Smooth muscle cell (in vitro differentiated cells): ENCODE results near the gene SLC4A7. TPM values are rescaled to one million over a fixed set of nuclear protein-coding genes. Genes with fewer than 3 reads are reported as not detected.

Experiments used
- DNase-seq: peaks from one replicate; lab custom pipeline; 2025; ENCODE audit not compliant: unreplicated experiment; lab: John Stamatoyannopoulos, UW
- H2AFZ ChIP-seq: fragments of 200-600 bp; sonication (generic); 2 replicates; pipeline ENCODE4 v1.6.0; 2016; ENCODE audit warnings: antibody characterized with exemption, low read depth, mild to moderate bottlenecking
- H3F3A ChIP-seq: fragments of 200-600 bp; sonication (generic); 2 replicates; pipeline ENCODE4 v1.6.0; 2017; ENCODE audit warnings: antibody characterized with exemption, low read depth
- H3K27ac ChIP-seq: fragments of 200-600 bp; sonication (generic); 2 replicates; pipeline ENCODE4 v1.5.1; 2016; ENCODE audit warnings: low read depth, mild to moderate bottlenecking
- H3K27me3 ChIP-seq: fragments of 200-600 bp; sonication (generic); 2 replicates; pipeline ENCODE4 v1.6.1; 2016; ENCODE audit warnings: low read depth, mild to moderate bottlenecking
- H3K36me3 ChIP-seq: fragments of 200-600 bp; sonication (generic); 2 replicates; pipeline ENCODE4 v1.5.1; 2016; ENCODE audit warnings: low read depth
- H3K4me1 ChIP-seq: fragments of 200-600 bp; sonication (generic); 2 replicates; pipeline ENCODE4 v1.5.1; 2016; ENCODE audit warnings: low read depth
- H3K4me2 ChIP-seq: fragments of 200-600 bp; sonication (generic); 2 replicates; pipeline ENCODE4 v1.6.0; 2016; ENCODE audit warnings: mild to moderate bottlenecking
- H3K4me3 ChIP-seq: fragments of 200-600 bp; sonication (generic); 2 replicates; pipeline ENCODE4 v1.5.1; 2016; ENCODE audit warnings: mild to moderate bottlenecking
- H3K79me2 ChIP-seq: fragments of 200-600 bp; sonication (generic); 2 replicates; pipeline ENCODE4 v1.6.0; 2016; ENCODE audit warnings: low read depth, mild to moderate bottlenecking
- H3K9ac ChIP-seq: fragments of 200-600 bp; sonication (generic); 2 replicates; pipeline ENCODE4 v1.6.0; 2016; ENCODE audit warnings: low read depth
- H3K9me3 ChIP-seq: fragments of 200-600 bp; sonication (generic); replicated peaks from 2 replicates; pipeline ENCODE4 v1.5.1; 2016; ENCODE audit warnings: low read depth
- H4K20me1 ChIP-seq: fragments of 200-600 bp; sonication (generic); 2 replicates; pipeline ENCODE4 v1.6.0; 2016; ENCODE audit warnings: low read depth
- CTCF ChIP-seq: fragments of 200-600 bp; sonication (generic); IDR thresholded peaks from 2 replicates; pipeline ENCODE4 v1.5.1; 2017; ENCODE audit warnings: borderline replicate concordance, mild to moderate bottlenecking, antibody characterized with exemption; ENCODE audit not compliant: insufficient read depth, poor library complexity, severe bottlenecking
- WGBS: methylation state at CpG from one replicate; pipeline ENCODE4 v1.1.7; 2016; ENCODE audit warnings: low lambda C conversion rate; 5-methylcytosine and 5-hydroxymethylcytosine counted together
- polyA plus RNA-seq: library from polyadenylated mRNA; unstranded; fragments of >200 nt; fragmentation: Nextera tagmentation; extraction: Ambion mirVana; gene quantifications from 2 replicates; pipeline ENCODE4 v1.2.1, GENCODE V29; 2016
- total RNA-seq: library from RNA; depleted of rRNA; stranded (reverse); fragments of >200 nt; gene quantifications from 2 replicates; pipeline ENCODE4 v1.2.3, GENCODE V29; 2014

Gene SLC4A7
- total and polyA plus RNA-seq, 2 experiments from 2014 or later: 13.1 to 62.8 TPM

DNA sequence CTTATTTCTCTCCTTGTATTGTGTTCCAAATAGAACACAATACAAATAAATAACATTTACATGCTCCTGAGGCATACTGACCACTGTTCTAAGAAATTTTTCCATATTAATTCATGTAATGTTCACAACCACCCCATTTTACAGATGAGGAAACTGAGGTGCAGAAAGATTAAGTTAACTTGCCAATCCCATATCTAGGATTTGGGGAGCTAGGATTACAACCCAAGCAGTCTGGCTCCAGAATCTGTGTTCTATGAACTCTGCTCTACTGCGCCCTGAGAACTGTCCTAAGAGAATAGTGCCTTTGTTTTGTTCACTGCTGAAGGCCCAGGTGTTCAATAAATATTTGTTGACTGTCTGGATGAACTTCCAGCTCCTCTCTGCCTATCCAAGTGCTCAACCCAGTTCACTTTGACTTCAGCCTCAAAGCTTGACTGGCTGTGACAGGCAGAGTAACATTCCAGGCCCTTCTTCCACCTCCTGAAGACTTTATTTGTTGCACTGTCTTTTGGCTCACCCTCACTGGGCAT is 118.1 kb downstream of the SLC4A7 start:
- Histone ChIP-seq H3K9me3 (no peaks in the 10 kb centered on the region), H3K36me3 (no peaks in the 10 kb centered on the region), H3K4me2 (no peak overlapping the region), H3K27me3 (no peaks in the 10 kb centered on the region), H3F3A (no peaks in the 10 kb centered on the region), H3K27ac (no peak overlapping the region), H2AFZ (no peak overlapping the region), H3K9ac (no peak overlapping the region), H3K4me3 (no peak overlapping the region), H3K4me1 (no peaks in the 10 kb centered on the region), H3K79me2 (no peaks in the 10 kb centered on the region), H4K20me1 (no peaks in the 10 kb centered on the region)
- 100% methylated on average over 1 of the region's 1 CpG for WGBS
- no peak for TF ChIP-seq CTCF
- no peak for DNase-seq

GRCh38 chr3:27360113-27361078 is 123.8 kb downstream of the SLC4A7 start:
- no peak overlapping the region for H3K4me3 ChIP-seq
- no peaks in the 10 kb centered on the region for H3K36me3 ChIP-seq
- WGBS: 91% methylated on average over 7 of the region's 7 CpGs
- no peaks in the 10 kb centered on the region for H3K4me1 ChIP-seq
- no peak for TF ChIP-seq CTCF
- H3K9me3 ChIP-seq: no peaks in the 10 kb centered on the region
- no peaks in the 10 kb centered on the region for H3K79me2 ChIP-seq
- no peak overlapping the region for H3K27ac ChIP-seq
- no peaks in the 10 kb centered on the region for H4K20me1 ChIP-seq
- H2AFZ ChIP-seq: no peak overlapping the region
- no peak for DNase-seq
- no peaks in the 10 kb centered on the region for H3K27me3 ChIP-seq
- no peak overlapping the region for H3K4me2 ChIP-seq
- no peak overlapping the region for H3K9ac ChIP-seq
- H3F3A ChIP-seq: no peaks in the 10 kb centered on the region

DNA sequence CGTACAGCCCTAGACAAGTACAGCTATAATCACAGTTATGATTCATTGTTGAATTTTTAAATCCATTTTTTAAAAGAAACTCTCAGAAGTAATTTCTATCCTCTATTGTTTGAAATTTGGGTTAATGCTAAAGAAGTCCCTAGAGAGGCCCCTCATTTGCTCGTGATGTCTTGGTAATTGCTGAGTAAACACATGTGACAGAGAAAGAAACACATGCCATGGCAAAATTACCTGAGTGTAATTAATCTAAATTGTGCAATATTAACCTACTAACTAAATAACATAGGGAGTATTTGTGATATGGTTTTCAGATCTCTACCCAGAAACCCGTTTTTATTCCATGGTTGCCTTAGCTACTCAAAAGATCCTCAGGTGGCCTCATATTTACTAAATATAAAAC is 125.8 kb downstream of the SLC4A7 start:
- Histone ChIP-seq H3K4me1 (no peaks in the 10 kb centered on the region), H3K9ac (no peak overlapping the region), H3K36me3 (no peaks in the 10 kb centered on the region), H3K4me2 (no peak overlapping the region), H3F3A (no peaks in the 10 kb centered on the region), H2AFZ (no peak overlapping the region), H3K9me3 (no peaks in the 10 kb centered on the region), H3K27me3 (no peaks in the 10 kb centered on the region), H3K79me2 (no peaks in the 10 kb centered on the region), H3K27ac (no peak overlapping the region), H3K4me3 (no peak overlapping the region), H4K20me1 (no peaks in the 10 kb centered on the region)
- DNase-seq: no peak
- 77% methylated on average over 3 of the region's 3 CpGs for WGBS
- TF ChIP-seq CTCF: no peak
